Activated T-cell treated with anti-CD3 and anti-CD28 coated beads, Interleukin-2, amount 50 U/mL, for 24 hours (primary cell): Measurements from ENCODE around the gene TWIST1.

Experiments used
- DNase-seq: peaks from one replicate; pipeline ENCODE4 v3.0.0-alpha.2; 2020
- H3K27ac Mint-ChIP-seq: 2 replicates; pipeline ENCODE4 v1.8.0; 2020; ENCODE audit warnings: mild to moderate bottlenecking, mixed read lengths
- H3K27me3 Mint-ChIP-seq: 2 replicates; pipeline ENCODE4 v1.8.0; 2020; ENCODE audit warnings: mixed read lengths
- H3K36me3 Mint-ChIP-seq: 2 replicates; pipeline ENCODE4 v1.8.0; 2020; ENCODE audit warnings: low read depth, mixed read lengths
- H3K4me1 Mint-ChIP-seq: 2 replicates; pipeline ENCODE4 v1.8.0; 2020; ENCODE audit warnings: low read depth, mixed read lengths
- H3K4me3 Mint-ChIP-seq: 2 replicates; pipeline ENCODE4 v1.8.0; 2020; ENCODE audit warnings: mild to moderate bottlenecking, moderate library complexity, mixed read lengths
- H3K9me3 Mint-ChIP-seq: 2 replicates; pipeline ENCODE4 v1.8.0; 2020; ENCODE audit warnings: mixed read lengths

Gene TWIST1

GRCh38 chr7:19094138-19094537, 23.3 kb downstream of the TWIST1 start:
- no peaks in the 10 kb centered on the region for H3K27me3 Mint-ChIP-seq
- no peaks in the 10 kb centered on the region for H3K36me3 Mint-ChIP-seq
- H3K4me3 Mint-ChIP-seq: no peak overlapping the region
- H3K9me3 Mint-ChIP-seq: no peaks in the 10 kb centered on the region
- H3K27ac Mint-ChIP-seq: no peak overlapping the region
- H3K4me1 Mint-ChIP-seq: no peaks in the 10 kb centered on the region
- no peak for DNase-seq

GRCh38 chr7:19091550-19092200, 25.8 kb downstream of the TWIST1 start:
- Mint-ChIP-seq H3K4me1 (no peaks in the 10 kb centered on the region), H3K27me3 (no peaks in the 10 kb centered on the region), H3K27ac (no peak overlapping the region), H3K36me3 (no peaks in the 10 kb centered on the region), H3K4me3 (no peak overlapping the region), H3K9me3 (no peaks in the 10 kb centered on the region)
- DNase-seq: no peak

GRCh38 chr7:19090526-19090925, 26.9 kb downstream of the TWIST1 start:
- Mint-ChIP-seq H3K4me3 (no peak overlapping the region), H3K9me3 (no peaks in the 10 kb centered on the region), H3K27me3 (no peaks in the 10 kb centered on the region), H3K4me1 (no peaks in the 10 kb centered on the region), H3K36me3 (no peaks in the 10 kb centered on the region), H3K27ac (no peak overlapping the region)
- DNase-seq: no peak

GRCh38 chr7:19089797-19090196, 27.6 kb downstream of the TWIST1 start:
- DNase-seq: no peak
- no peaks in the 10 kb centered on the region for H3K36me3 Mint-ChIP-seq
- no peaks in the 10 kb centered on the region for H3K4me1 Mint-ChIP-seq
- no peaks in the 10 kb centered on the region for H3K9me3 Mint-ChIP-seq
- H3K4me3 Mint-ChIP-seq: no peak overlapping the region
- no peaks in the 10 kb centered on the region for H3K27me3 Mint-ChIP-seq
- no peak overlapping the region for H3K27ac Mint-ChIP-seq

GRCh38 chr7:19089378-19089777, 28.1 kb downstream of the TWIST1 start:
- no peak overlapping the region for H3K27ac Mint-ChIP-seq
- no peaks in the 10 kb centered on the region for H3K9me3 Mint-ChIP-seq
- H3K27me3 Mint-ChIP-seq: no peaks in the 10 kb centered on the region
- DNase-seq: no peak
- H3K4me1 Mint-ChIP-seq: no peaks in the 10 kb centered on the region
- H3K4me3 Mint-ChIP-seq: no peak overlapping the region
- H3K36me3 Mint-ChIP-seq: no peaks in the 10 kb centered on the region

- Mint-ChIP-seq H3K27ac (no peak overlapping the region), H3K9me3 (peaks cover 7% of the 10 kb centered on the region), H3K27me3 (no peaks in the 10 kb centered on the region), H3K36me3 (no peaks in the 10 kb centered on the region), H3K4me3 (no peak overlapping the region), H3K4me1 (no peaks in the 10 kb centered on the region)
- DNase-seq: no peak
Measured at GRCh38 chr7:19080093-19080492, 37.3 kb downstream of the TWIST1 start.

- Mint-ChIP-seq H3K4me3 (no peak overlapping the region), H3K4me1 (no peaks in the 10 kb centered on the region), H3K27ac (no peak overlapping the region), H3K36me3 (no peaks in the 10 kb centered on the region), H3K9me3 (peaks cover 7% of the 10 kb centered on the region), H3K27me3 (no peaks in the 10 kb centered on the region)
- DNase-seq: no peak
Measured at GRCh38 chr7:19079066-19079465, 38.4 kb downstream of the TWIST1 start.

- no peak for DNase-seq
Measured at GRCh38 chr7:19069842-19070241, 47.6 kb downstream of the TWIST1 start.

GRCh38 chr7:19066170-19066569, 51.3 kb downstream of the TWIST1 start:
- Mint-ChIP-seq H3K4me3 (no peak overlapping the region), H3K4me1 (no peaks in the 10 kb centered on the region), H3K9me3 (peaks cover 8% of the 10 kb centered on the region), H3K27ac (no peak overlapping the region), H3K27me3 (no peaks in the 10 kb centered on the region), H3K36me3 (no peaks in the 10 kb centered on the region)
- DNase-seq: no peak

More at GRCh38 chr7:19069842-19070241, 47.6 kb downstream of the TWIST1 start:
- Mint-ChIP-seq H3K4me3 (no peak overlapping the region), H3K4me1 (no peaks in the 10 kb centered on the region), H3K27me3 (no peaks in the 10 kb centered on the region), H3K36me3 (no peaks in the 10 kb centered on the region), H3K27ac (no peak overlapping the region), H3K9me3 (peaks cover 7% of the 10 kb centered on the region)
